ENCODE measurements around the gene XYLT1. TPM values are rescaled to one million over a fixed set of nuclear protein-coding genes. Genes with fewer than 3 reads are reported as not detected.

The XYLT1 gene
- total RNA-seq, 8 experiments from 2014 or later = 1.2 to 22.0 (median 6.3) TPM

- WGBS, 10 experiments = 0 to 67% (median 40%) methylated on average over 1 to 7 of the region's 8 CpGs
- H3K4me3 ChIP-seq = no peak overlapping the region
- in situ Hi-C loops (cut with MboI; ENCODE audit: low pct_unique_long_range_greater_than_20kb in 2 of 9, low sequenced_read_pairs in 9 of 9, unreplicated experiment in 9 of 9) = loop anchor here in 1 of 9 experiments (25.0 kb wide), 1 partner anchor 257 kb away; the partner anchor contains the start of gene XYLT1
- H3K27ac ChIP-seq = no peak overlapping the region
- ATAC-seq (replicated peaks in 6 of 8) = peak in 7 of 8 experiments; percentile 19 to 91 (median 59)
- H3K4me1 ChIP-seq (replicated peaks in 1 of 2) = peaks cover 12 to 24% of the 10 kb centered on the region in 2 donors
Observed at GRCh38 chr16:17205279-17206211, 265.2 kb downstream of the XYLT1 start.

- no peak overlapping the region for H3K27ac ChIP-seq
- H3K4me1 ChIP-seq (replicated peaks in 1 of 2) = peaks cover 12 to 24% of the 10 kb centered on the region in 2 donors
- H3K4me3 ChIP-seq = no peak overlapping the region
- peak in 4 of 8 experiments; percentile 25 to 37 (median 32) for ATAC-seq (replicated peaks in 6 of 8)
- 0 to 60% (median 43%) methylated on average over 1 to 2 of the region's 2 CpGs for WGBS, 10 experiments
- in situ Hi-C loops (cut with MboI; ENCODE audit: low pct_unique_long_range_greater_than_20kb in 2 of 9, low sequenced_read_pairs in 9 of 9, unreplicated experiment in 9 of 9) = loop anchor here in 1 of 9 experiments (25.0 kb wide), 1 partner anchor 258 kb away; the partner anchor contains the start of gene XYLT1
Observed at GRCh38 chr16:17204644-17205043, 266.1 kb downstream of the XYLT1 start.

- 50 to 79% methylated on average over 2 of the region's 2 CpGs; no CpG with 5 or more reads in 8 of the 10 experiments for WGBS, 10 experiments
- in situ Hi-C loops (cut with MboI; ENCODE audit: low pct_unique_long_range_greater_than_20kb in 2 of 9, low sequenced_read_pairs in 9 of 9, unreplicated experiment in 9 of 9) = loop anchor here in 1 of 9 experiments (25.0 kb wide), 1 partner anchor 258 kb away; the partner anchor contains the start of gene XYLT1
Observed at GRCh38 chr16:17204206-17204605, 266.6 kb downstream of the XYLT1 start.

DNA sequence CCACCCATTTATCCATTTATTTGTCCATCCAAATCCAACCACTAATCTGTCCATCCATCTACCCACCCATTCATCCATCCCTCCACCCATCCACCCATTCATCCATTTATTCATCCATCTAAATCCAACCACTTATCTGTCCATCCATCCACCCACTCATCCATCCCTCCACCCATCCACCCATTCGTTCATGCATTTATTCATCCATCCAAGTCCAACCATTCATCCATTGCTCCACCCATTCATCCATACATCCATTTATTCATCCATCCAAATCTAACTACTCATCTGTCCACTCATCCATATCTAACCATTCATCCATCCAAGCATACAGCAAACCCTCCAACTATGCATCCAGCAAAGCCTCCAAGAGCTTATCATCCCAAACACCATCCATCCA is 267.3 kb downstream of the XYLT1 start:
- H3K27ac ChIP-seq = no peak overlapping the region
- peak in 2 of 8 experiments; percentile 53 to 75 for ATAC-seq (replicated peaks in 6 of 8)
- H3K4me1 ChIP-seq (replicated peaks in 1 of 2) = peaks cover 12 to 24% of the 10 kb centered on the region in 2 donors
- no peak overlapping the region for H3K4me3 ChIP-seq
- 0 to 100% (median 67%) methylated on average over 1 of the region's 1 CpG; no CpG with 5 or more reads in 5 of the 10 experiments for WGBS, 10 experiments
- in situ Hi-C loops (cut with MboI; ENCODE audit: low pct_unique_long_range_greater_than_20kb in 2 of 9, low sequenced_read_pairs in 9 of 9, unreplicated experiment in 9 of 9) = loop anchor here in 1 of 9 experiments (25.0 kb wide), 1 partner anchor 259 kb away; the partner anchor contains the start of gene XYLT1

More at GRCh38 chr16:17204206-17204605, 266.6 kb downstream of the XYLT1 start:
- ATAC-seq (replicated peaks in 6 of 8) = no peak
- Histone ChIP-seq H3K4me3 (no peak overlapping the region), H3K27ac (no peak overlapping the region), H3K4me1 (replicated peaks in 1 of 2) (peaks cover 12 to 24% of the 10 kb centered on the region in 2 donors)

GRCh38 chr16:17199135-17199534 is 271.6 kb downstream of the XYLT1 start:
- 43 to 100% (median 93%) methylated on average over 1 to 3 of the region's 3 CpGs; no CpG with 5 or more reads in 1 of the 10 experiments for WGBS, 10 experiments
- ATAC-seq (replicated peaks in 6 of 8) = no peak
- H3K4me1 ChIP-seq (replicated peaks in 1 of 2) = peaks cover 0 to 5% of the 10 kb centered on the region in 2 donors
- no peak overlapping the region for H3K27ac ChIP-seq
- in situ Hi-C loops (cut with MboI; ENCODE audit: low pct_unique_long_range_greater_than_20kb in 2 of 9, low sequenced_read_pairs in 9 of 9, unreplicated experiment in 9 of 9) = loop anchor here in 1 of 9 experiments (25.0 kb wide), 1 partner anchor 263 kb away; the partner anchor contains the start of gene XYLT1
- H3K4me3 ChIP-seq = no peak overlapping the region

GRCh38 chr16:17196526-17196925 is 274.2 kb downstream of the XYLT1 start:
- no peak overlapping the region for H3K27ac ChIP-seq
- 29 to 87% (median 71%) methylated on average over 1 to 3 of the region's 3 CpGs; no CpG with 5 or more reads in 1 of the 10 experiments for WGBS, 10 experiments
- ATAC-seq (replicated peaks in 6 of 8) = no peak
- in situ Hi-C loops (cut with MboI; ENCODE audit: low pct_unique_long_range_greater_than_20kb in 2 of 9, low sequenced_read_pairs in 9 of 9, unreplicated experiment in 9 of 9) = loop anchor here in 1 of 9 experiments (25.0 kb wide), 1 partner anchor 266 kb away; the partner anchor contains the start of gene XYLT1
- H3K4me1 ChIP-seq (replicated peaks in 1 of 2) = no peaks in the 10 kb centered on the region
- H3K4me3 ChIP-seq = no peak overlapping the region

DNA sequence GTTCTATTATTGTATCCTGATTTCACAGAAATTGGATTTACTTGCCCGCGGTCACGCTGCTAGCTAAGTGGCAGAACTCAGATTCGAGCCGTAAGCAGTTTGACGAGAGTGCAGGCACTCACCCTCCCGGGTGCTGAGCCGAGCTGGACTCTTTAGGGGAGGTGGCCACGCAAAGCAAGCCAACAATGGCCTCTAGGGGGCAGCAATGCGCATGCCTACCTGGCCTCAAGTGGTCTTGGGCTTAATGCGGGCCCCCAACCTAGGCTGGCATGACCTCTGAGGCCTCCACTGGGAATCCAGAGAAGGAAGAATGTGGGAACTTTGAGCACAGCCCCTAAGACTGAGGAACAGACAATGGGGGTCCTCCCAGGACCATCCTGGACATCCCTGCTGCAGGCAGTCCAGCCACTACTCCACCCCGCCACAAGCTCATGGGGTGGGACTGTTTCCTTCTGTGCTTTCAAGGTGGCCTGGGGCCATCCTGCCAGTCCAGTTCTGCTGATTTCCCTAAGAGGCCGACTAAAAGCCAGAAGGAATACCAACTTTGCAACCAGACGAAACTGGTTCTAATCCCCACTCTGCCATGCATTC is 276.5 kb downstream of the XYLT1 start:
- no peak overlapping the region for H3K4me3 ChIP-seq
- in situ Hi-C loops (cut with MboI; ENCODE audit: low pct_unique_long_range_greater_than_20kb in 2 of 9, low sequenced_read_pairs in 9 of 9, unreplicated experiment in 9 of 9) = loop anchor here in 1 of 9 experiments (25.0 kb wide), 1 partner anchor 268 kb away; the partner anchor contains the start of gene XYLT1
- ATAC-seq (replicated peaks in 6 of 8) = peak in 3 of 8 experiments; percentile 30 to 61 (median 31)
- WGBS, 10 experiments = 38 to 100% (median 59%) methylated on average over 2 to 12 of the region's 14 CpGs; no CpG with 5 or more reads in 1 of the 10 experiments
- H3K27ac ChIP-seq = no peak overlapping the region
- H3K4me1 ChIP-seq (replicated peaks in 1 of 2) = no peaks in the 10 kb centered on the region

DNA sequence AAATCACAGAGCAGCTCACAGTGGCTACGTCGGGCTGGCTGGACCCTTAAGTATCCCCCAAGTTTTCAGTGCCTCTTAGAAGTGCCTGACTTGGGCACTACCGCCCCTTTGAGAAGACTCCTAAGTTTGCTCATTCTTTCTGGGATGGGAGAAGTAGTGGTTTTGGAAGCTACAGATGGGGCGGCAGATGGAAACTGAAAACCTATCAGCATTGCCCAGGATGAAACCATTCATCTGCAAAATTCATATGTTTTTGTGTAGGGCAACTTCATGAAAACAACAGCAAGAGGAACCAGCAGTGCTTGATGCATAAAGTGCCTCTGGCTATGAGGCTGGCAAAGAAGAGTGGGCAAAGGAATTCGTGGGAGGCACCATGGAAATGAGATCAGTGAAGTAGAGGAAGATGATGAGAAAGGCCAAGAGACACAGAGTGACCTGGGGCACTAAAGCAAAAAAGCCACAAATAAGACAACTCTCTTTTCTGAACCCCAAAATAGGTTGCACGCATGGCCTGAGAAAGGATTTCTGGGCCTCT is 277.1 kb downstream of the XYLT1 start:
- no peaks in the 10 kb centered on the region for H3K4me1 ChIP-seq (replicated peaks in 1 of 2)
- in situ Hi-C loops (cut with MboI; ENCODE audit: low pct_unique_long_range_greater_than_20kb in 2 of 9, low sequenced_read_pairs in 9 of 9, unreplicated experiment in 9 of 9) = loop anchor here in 1 of 9 experiments (25.0 kb wide), 1 partner anchor 269 kb away; the partner anchor contains the start of gene XYLT1
- H3K4me3 ChIP-seq = no peak overlapping the region
- no peak overlapping the region for H3K27ac ChIP-seq
- no peak for ATAC-seq (replicated peaks in 6 of 8)
- 17 to 100% (median 84%) methylated on average over 1 to 3 of the region's 6 CpGs for WGBS, 10 experiments

- no peak for ATAC-seq (replicated peaks in 6 of 8)
- H3K4me3 ChIP-seq = no peak overlapping the region
- 71 to 100% (median 85%) methylated on average over 2 to 7 of the region's 7 CpGs; no CpG with 5 or more reads in 2 of the 10 experiments for WGBS, 10 experiments
- no peak overlapping the region for H3K27ac ChIP-seq
- in situ Hi-C loops (cut with MboI; ENCODE audit: low pct_unique_long_range_greater_than_20kb in 2 of 9, low sequenced_read_pairs in 9 of 9, unreplicated experiment in 9 of 9) = loop anchor here in 1 of 9 experiments (25.0 kb wide), 1 partner anchor 278 kb away; the partner anchor contains the start of gene XYLT1
- H3K4me1 ChIP-seq (replicated peaks in 1 of 2) = no peaks in the 10 kb centered on the region
Observed at GRCh38 chr16:17184026-17184425, 286.7 kb downstream of the XYLT1 start.

GRCh38 chr16:17177959-17178905 is 292.5 kb downstream of the XYLT1 start:
- Histone ChIP-seq H3K27ac (no peak overlapping the region), H3K4me1 (replicated peaks in 1 of 2) (peaks cover 6 to 8% of the 10 kb centered on the region in 2 donors), H3K4me3 (no peak overlapping the region)
- ATAC-seq (replicated peaks in 6 of 8) = peak in 6 of 8 experiments; percentile 16 to 86 (median 78)
- 30 to 93% (median 70%) methylated on average over 2 to 9 of the region's 14 CpGs; no CpG with 5 or more reads in 1 of the 10 experiments for WGBS, 10 experiments
- in situ Hi-C loops (cut with MboI; ENCODE audit: low pct_unique_long_range_greater_than_20kb in 2 of 9, low sequenced_read_pairs in 9 of 9, unreplicated experiment in 9 of 9) = loop anchor here in 1 of 9 experiments (25.0 kb wide), 1 partner anchor 284 kb away; the partner anchor contains the start of gene XYLT1

DNA sequence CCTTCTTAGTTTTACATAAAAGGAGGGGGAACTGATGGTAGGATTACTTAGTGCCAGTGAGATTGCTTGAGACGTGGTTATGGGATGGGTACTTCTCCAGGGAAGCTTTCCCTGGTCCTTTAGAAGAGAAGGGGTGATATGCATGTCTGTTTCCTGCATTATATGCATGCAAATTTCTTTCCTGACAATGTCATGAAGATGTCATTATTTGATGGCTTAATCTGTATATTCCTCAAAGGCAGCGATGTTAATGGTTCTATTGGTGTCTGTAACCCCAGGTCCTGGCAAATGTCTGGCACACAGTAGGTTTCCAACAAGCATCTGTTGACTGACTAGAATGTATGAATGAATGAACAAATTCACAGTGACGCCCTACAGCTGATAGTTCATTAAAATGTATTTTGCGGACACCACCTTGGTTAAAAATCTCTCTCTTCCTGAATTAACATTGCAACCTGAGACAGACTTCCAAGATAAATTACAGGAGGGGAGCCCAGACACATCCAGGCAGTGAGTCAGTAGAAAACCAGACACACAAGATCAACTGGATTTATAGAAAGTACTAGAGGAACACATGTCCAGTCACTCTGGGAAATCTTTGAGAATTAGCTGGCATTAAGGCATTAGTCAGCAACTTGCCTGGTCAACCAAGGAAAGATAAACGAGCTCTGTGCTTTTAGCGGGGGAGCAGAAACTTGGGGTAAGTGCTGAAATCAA is 293.4 kb downstream of the XYLT1 start:
- 5 to 90% (median 67%) methylated on average over 2 to 5 of the region's 6 CpGs; no CpG with 5 or more reads in 1 of the 10 experiments for WGBS, 10 experiments
- in situ Hi-C loops (cut with MboI; ENCODE audit: low pct_unique_long_range_greater_than_20kb in 2 of 9, low sequenced_read_pairs in 9 of 9, unreplicated experiment in 9 of 9) = loop anchor here in 1 of 9 experiments (25.0 kb wide), 1 partner anchor 285 kb away; the partner anchor contains the start of gene XYLT1
- ATAC-seq (replicated peaks in 6 of 8) = peak in 7 of 8 experiments; percentile 55 to 90 (median 85)
- H3K4me3 ChIP-seq = no peak overlapping the region
- H3K27ac ChIP-seq = no peak overlapping the region
- peaks cover 6 to 8% of the 10 kb centered on the region in 2 donors for H3K4me1 ChIP-seq (replicated peaks in 1 of 2)

All from motor neuron (in vitro differentiated cells).